Fibroblast of upper back skin (primary cell): ENCODE data around the gene RBFOX2.
A peak's percentile ranks its signal among the peaks of the same experiment; 100 is the strongest.
"Not testable (repeated sequence)": the region's sequence is repeated elsewhere in the genome, so short reads cannot be mapped to it uniquely, and the experiment has no call there.

Experiments used
- DNase-seq: peaks from one replicate; pipeline ENCODE4 v3.0.0-alpha.2; 2013

The RBFOX2 gene

DNA sequence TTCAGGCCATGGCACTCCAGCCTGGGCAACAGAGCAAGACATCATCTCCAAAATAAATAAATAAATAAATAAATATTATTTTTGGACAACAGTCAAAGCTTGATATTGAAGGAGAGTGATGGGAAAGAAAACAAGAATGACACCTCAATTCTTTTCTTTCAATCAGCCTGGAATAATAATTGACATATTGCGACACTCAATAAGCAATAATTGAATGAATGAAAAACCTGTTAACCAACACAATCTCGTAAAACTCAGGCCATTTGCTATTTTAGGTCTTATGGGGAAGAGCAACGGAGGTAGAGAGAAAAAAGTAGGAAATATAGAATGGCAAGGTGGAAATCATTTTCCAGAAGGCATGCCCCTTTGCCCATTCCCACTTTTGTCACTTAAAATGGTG is 10.5 kb upstream of the RBFOX2 start:
- DNase-seq: no peak

DNA sequence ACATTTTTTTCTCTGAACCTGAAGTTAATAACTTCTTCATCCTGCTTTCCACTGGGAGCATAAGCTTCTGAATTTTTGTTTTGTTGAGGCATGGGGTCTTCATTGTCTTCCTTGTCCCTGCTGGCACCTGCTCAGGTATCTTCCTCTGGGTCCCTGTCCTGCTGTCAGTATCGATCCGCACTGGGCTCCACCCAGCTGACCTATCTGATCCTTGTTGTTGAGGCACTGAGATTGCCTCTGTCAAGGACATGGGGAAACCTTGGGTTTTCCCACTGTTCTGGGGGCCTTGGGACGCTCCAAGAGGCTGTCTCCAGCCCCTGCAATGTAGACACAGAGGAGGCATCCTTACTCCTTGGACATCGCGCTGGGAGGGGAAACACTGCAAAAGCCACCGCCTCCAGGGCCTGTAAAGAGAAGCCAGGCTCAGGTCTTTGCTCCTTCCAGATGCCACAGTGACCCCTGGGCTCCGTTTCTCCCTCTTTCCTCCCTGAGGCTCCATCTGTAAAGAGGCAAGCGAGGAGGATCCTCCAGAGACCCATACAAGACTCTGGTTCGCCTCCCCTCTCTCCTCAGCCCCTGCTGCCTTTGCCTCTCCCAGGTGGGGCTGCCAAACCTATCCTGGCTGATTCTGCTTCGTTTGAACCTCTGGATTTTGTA is 8.6 kb upstream of the RBFOX2 start:
- DNase-seq: no peak

DNA sequence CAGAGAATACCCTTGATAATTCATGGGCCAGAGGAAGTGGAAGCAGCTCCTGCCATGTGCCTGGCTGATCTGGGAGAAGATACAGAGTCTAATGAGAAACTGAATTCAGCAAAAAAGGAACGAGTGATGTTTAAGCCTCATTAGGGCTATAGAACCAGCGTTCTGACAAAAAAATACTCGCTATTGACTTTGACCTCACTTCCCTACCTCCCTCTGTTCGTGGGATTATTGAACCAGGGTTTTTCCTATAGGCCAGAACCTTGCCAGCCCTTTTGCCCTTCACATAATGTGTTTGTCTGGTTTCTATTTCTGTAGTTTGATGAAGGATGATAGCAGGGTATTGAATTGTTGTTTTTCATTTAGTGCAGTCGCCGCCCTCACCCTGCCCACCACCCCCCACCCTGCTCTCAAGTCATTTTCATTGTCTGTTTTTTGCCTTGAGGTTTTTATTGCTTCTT is 7.6 kb upstream of the RBFOX2 start:
- DNase-seq: no peak

DNA sequence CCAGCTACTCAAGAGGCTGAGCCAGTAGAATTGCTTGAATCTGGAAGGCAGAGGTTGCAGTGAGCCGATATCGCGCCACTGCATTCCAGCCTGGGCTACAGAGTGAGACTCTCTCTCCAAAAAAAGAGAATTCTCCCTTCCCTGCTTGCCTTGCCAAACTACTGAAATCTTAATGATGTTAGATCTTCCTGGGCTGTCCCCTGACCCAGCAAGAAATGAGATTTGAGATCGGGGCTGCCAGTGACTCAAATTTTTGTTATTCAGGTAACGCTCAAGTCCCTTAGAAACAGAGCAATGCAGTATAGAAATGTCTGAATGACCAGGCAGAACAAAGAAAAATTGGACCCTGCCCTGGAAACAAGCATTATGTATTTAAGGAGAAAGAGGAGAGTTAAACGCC is 4.0 kb upstream of the RBFOX2 start:
- DNase-seq: no peak

DNA sequence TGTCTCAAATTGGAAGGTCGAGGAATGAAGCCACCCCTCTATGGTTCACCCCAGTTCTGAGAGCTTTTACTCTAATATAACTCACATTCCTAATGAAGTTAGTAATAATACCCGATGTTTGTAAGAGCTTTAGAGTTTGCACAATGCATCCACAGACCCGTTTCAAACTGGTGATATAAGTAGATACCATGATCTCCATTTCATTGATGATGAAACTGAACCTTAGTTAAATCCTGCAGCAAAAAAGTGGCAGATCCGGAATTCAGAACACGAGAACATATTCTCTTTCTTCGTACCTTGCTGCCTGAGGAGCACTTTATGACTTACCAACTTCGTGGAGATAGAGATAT is 757 bp upstream of the RBFOX2 start:
- DNase-seq: no peak

DNA sequence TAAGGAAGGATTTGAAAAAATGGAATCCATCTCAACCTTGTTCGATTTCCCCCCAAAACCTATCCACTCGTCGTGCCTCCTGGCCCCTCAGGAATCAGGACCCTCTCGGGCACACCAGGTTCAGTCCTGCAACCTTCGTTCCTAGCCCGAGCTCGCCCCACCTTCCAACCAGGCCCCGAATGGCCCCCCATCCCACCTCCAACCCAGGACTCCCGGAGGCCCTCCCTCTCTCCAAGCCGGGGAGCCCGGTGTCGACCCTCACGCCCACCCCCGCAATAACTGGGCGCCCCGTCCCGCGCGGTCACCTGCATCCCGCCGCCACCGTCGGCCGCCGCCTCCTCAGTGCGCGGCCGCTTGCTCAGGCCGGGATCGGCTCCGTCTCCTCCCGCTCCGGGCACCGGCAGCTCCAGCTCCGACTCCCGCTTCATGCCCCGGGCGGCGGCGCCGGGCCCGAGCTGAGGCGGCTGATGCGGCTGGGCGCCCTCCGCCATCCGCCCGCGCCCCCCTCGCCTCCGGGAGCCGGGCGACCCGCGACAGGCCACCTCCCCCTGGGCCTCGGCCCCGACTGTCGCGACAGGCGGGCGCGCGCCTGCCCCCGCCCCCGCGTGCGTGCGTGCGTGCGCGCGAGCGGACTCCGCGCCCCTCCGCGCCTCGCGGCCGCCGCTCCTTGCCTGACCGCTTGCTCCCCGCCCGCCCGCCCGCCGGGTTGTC is 534 bp downstream of the RBFOX2 start:
- DNase-seq: no peak

DNA sequence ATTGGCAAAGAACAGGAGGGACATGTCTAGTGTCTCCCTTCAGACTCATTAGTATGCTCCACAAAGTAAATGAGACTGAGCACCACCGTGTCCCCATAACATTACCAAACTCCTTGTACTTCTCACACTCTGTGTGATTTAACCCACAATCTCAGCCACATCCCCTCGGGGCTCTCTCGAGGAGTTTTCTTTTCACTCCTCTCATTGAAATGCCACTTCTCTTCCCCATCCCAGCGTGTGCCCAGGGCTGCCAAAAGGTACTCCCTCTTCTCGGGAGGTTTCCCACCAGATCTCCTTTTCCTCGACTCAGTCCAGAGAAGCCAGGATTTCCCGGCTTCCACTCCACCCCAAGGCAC is 1.1 kb downstream of the RBFOX2 start:
- DNase-seq: no peak

DNA sequence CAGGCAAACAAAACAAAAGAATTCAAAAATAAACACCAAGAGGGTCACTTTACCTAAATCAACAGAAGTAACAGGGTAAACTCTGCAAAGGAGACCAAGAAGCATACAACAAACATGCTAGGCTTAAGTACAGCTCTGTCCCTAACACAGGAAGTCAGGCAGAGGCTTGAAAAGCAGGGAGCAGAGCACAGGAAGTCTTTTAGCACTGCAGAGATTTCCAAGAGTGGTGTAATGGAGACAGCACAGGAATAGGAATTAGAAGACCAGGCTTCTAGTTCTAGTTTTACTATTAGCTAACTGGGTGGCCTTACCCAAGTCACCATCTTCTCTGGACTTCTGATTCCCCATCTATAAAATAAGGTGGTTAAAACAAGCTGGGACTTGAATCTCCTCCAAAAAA is 1.9 kb downstream of the RBFOX2 start:
- peak; percentile 50 for DNase-seq

DNA sequence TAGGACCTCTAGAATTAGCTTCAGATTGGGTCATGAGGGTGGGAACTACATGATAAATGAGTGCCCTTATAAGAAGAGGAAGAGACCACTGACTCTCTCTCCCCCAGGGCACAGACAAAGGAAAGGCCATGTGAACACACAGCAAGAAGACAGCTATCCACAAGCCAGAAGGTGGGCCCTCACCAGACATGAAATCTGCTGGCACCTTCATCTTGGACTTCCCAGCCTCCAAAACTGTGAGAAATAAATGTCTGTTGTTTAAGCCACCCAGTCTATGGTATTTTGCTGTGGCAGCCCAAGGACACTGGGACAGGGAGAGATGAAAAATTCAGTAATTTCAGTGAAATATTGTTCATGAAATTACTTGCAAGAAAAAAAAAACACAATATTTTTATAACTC is 5.9 kb downstream of the RBFOX2 start:
- DNase-seq: no peak

DNA sequence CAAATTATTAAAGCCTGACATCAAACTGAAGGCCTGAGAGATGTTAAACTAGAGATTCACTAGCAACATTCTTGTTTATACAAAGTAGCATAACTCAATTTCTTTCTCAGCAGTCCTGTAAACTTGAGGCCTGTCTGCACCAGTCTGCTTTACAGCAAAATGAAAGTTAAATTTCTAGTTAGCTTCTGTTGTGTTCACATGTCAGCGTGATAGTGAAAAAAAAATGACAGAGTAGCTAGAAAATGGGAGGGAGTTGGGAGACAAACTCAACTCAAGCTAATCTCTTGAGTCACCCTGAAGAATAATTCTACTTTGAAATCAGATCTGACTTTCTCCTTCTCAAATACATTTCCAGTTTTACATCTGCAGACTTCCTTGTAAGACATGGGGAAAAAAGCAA is 6.5 kb downstream of the RBFOX2 start:
- peak; percentile 74 for DNase-seq

DNA sequence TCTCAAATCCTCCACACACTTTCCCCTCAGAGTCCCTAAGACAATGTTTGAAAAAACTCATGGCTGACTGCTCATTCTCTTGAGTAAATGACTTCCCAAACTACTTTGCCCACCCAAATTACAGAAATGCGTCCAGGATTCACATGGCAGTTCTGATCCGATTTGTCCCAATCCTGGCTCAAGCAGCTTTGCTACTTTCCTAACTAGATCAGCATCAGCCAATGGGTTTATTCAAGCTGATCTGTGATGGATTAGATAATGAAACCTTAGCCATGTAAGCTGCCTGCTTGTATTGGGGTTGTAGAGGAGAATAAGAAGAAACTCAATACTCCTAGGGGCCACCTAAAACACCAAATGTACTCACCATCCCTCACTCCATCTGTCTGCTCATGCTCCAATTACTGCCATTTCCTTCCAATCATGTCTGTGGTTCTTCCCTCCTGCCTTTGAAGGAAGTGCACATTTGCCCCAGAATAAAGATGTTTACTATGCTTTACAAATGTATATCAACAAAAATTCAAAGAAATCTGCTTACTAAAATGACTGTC is 6.9 kb downstream of the RBFOX2 start:
- DNase-seq: no peak

DNA sequence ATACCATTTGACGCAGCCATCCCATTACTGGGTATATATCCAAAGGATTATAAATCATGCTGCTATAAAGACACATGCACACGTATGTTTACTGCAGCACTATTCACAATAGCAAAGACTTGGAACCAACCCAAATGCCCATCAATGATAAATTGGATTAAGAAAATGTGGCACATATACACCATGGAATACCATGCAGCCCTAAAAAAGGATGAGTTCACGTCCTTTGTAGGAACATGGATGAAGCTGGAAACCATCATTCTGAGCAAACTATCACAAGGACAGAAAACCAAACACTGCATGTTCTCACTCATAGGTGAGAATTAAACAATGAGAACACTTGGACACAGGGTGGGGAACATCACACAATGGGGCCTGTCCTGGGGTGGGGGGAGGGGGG is 7.8 kb downstream of the RBFOX2 start:
- DNase-seq: not testable (repeated sequence)

DNA sequence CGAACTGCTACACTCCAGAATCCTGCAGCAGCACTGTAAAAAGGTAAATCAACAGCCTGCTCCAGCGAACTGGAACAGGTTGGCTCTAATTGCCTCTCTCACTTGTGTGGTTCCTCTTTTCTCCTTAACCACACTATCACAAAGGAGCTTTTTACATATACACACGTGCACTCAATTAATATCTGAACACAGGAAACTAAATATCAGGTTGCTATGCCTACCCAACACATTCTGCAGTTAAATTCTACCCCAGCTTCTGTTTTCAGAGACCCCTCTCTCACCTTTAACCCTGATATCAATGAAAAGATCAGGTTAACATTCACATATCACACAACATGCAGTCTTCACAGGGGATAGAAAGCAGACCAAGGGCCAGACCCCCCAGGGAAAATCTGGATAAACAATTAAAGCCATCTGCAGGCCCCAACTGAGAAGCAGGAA is 11.0 kb downstream of the RBFOX2 start:
- peak; percentile 20 for DNase-seq

DNA sequence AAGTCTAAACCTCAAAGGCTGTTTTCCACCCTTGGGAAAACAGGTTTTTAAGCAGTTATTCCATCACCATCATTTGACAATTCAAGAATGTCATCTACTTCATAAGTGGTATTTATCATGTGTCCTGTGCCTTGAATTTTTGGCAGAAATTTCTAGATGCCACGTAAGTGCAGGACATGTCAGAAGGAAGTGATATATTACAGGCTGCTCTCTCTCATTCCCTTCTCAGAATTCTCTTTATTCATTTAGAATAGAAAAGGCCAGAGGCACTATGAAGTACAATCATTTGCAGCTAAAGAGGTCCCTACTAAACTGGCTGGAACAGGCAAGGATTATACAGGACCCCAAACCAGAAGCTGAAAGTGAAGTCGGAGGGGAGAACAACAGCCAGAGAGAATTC is 11.9 kb downstream of the RBFOX2 start:
- peak; percentile 56 for DNase-seq

DNA sequence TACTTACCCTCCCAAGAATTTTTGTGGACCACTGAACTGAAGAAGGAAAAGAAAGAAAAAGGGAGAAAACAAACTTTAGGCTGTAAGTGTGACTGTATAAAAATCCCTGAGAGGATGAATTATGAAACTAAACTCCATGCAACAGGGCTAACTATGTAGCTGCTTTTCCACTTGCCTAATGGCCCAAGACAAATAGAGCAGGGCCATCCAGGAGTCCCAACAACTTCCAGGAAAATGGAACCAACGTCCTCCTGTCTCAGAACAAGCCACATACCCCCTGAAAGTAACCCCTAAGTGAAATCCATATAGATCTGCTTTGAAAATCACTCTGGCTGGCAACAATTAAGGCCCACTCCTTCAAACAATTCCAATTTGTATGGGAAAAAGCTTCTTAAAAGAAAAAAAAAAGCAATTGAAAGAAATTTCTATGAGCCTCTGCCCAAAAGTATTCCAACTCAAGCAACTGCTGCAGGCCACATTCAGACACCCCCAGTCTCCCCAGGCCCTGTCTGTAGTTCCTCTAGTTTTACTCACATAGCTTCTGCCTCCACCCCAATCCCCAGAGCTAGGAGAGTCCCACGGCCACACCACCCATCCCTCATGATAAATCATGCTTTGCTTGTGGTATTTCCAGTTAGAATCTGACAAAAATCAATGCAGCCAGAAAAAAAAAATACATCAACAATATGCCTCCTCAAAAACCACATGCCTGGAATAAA is 12.7 kb downstream of the RBFOX2 start:
- DNase-seq: peak; percentile 52

DNA sequence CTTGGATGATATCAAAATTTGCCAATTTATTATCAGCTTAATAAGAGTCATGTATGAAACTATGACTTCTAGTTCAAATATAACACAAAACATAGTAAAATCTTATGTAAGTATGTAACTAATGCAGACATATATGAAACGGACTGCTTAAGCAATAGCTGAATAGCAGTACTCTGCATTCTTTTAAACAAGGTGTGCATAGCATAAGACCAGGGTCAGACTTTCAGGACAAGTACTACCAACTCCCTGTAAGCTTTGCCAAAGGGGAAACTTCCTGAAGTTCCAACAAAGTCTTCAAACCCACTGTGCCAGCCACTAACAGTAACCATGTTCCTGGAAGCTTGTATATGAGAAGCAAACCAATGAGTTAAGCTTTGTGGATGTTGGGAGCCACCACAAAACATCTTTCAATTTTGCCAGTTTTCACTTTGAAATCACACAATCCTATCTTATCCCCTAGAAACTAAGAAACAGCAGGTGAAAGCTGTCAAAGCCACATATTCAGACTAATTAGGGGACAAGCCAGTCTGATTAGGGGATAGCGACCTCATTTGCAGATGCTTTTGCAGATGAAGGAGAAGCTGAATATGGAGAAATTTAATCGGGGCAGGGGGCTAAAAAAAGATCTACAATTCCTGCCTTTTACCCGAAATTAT is 13.3 kb downstream of the RBFOX2 start:
- DNase-seq: no peak

DNA sequence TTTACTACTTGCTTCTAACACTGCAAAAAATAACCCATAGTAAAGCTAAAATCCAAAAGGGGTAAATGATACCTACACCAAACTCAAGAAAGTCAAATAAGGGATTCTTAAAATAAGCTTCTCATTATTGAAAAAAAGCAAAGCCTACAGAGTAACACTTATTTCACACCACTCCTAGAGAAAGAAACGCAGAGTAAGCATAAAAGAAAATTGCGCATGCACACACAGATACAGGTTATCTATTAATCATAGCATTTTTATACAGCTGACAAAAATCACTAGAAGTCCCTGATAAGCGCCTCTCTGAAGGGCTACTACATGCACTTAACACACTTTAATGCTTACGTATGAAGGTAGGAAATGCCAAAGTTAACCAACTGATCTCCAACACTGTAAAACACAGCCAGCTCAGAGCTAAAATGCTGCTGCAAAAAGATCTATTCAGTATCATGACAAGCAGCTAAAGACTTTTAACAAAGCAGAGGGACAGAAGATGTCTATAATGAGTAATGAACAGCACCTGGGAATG is 14.0 kb downstream of the RBFOX2 start:
- DNase-seq: no peak

DNA sequence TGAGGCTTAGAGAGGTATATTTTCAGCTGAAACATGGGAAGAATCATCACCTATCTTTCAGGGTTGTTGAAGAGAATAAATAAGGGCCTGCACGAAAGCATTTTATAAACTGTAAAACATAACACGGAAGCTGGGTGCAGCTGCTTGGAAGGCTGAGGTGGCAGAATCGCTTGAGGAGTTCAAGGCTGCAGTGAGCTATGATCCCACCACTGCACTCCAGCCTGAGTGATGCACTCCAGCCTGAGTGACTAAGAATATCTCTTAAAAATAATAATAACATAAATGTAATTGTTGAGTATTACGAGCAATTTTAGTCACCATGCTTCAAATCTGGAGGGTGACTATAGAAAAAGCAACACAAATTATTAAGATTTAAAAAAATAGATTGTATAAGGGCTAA is 16.3 kb downstream of the RBFOX2 start:
- DNase-seq: no peak

DNA sequence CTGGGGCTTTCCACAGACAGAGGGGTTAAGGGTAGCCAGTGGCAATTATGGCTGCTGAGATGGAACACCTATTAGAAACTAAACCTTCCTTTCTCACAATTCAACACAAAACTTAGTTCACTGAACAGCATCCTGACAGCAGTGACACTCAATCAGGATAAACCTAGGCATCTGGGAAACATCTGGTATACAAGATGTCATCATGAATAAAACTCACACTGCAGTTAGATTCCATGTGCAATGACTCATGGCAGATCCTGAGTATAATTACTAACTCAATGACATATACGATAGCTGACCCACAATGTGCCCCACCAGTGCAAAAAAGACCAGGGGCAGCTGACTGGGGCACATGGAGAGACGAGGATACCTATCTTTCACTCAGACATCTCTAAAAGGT is 17.7 kb downstream of the RBFOX2 start:
- peak; percentile 89 for DNase-seq

DNA sequence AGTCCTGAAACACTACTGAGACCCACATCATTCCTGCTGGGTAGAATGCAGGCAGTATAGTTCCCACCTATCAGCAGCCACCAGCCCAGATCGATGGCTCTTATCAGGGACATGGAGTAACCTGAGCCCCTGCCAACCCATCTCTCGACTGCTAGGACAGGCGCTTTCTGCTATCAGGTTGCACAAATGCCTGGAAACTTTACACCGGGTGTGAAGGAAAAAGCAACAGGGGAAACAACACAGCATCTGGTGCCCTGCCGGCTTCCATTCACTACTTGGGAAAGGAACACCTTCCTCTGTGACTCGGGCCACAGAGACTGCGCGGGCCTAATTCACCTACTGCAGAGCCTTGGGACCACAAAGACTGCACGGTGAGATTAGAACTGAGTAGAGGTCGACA is 18.5 kb downstream of the RBFOX2 start:
- no peak for DNase-seq

DNA sequence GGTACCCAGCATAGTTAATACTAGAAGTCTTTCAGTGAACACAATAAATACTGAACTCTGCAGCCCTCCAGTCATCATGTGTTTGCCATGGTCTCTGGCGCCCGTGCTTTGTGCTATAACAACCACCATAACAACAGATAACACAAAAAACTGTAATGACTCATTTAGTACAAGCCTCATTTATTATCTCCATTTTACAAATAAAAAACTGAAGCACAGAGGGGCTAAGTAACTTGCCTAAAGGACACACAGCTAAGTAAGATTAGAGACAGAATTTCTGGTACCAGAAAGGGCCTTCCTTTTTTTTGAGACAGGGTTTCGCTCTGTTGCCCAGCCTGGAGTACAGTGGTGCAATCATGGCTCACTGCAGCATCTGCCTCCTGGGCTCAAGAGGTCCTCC is 19.5 kb downstream of the RBFOX2 start:
- DNase-seq: peak; percentile 33

DNA sequence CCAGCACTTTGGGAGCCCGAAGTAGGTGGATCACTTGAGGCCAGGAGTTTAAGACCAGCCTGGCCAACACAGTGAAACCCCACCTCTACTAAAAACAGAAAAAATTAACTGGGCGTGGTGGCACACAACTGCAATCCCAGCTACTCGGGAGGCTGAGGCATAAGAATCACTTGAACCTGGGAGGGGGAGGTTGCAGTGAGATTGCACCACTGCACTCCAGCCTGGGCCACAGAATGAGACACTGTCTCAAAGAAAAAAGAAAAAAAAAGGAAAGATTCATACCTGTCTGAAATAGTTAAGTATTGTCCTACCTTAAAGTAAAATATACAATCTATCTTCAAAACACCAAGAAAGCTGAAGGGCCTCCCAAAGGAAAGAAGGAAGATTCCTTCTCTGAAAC is 20.1 kb downstream of the RBFOX2 start:
- DNase-seq: no peak

DNA sequence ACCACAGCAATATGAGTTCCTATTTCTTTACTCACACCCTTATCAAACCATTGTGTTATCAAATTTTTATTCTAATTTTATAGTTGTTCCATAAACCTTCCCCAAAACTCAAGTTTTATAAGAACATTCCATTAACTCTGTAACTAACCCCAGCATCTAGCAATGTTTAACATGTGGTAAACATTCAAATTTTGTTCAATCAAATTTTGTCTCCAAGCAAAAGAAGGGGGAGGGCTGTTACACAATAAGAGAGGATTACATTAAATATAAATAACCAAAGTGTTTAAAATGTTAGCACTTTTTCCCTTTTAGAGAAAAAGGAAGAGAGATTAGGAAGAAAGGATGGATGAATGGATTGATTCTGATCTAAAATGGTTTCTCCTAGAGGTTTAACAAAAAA is 20.5 kb downstream of the RBFOX2 start:
- no peak for DNase-seq
